ENCODE data around the gene ACRBP.

The ACRBP gene

GRCh38 chr12:6646276-6647082 is 753 bp downstream of the ACRBP start:
- FAIRE-seq: no peak
- no peak for DNase-seq (ENCODE audit: low spot score)

- no peak for FAIRE-seq
- DNase-seq (ENCODE audit: low spot score): no peak
Measured at GRCh38 chr12:6644903-6645302, 2.3 kb downstream of the ACRBP start.

- FAIRE-seq: no peak
- DNase-seq (ENCODE audit: low spot score): no peak
Measured at GRCh38 chr12:6644257-6644596, 3.0 kb downstream of the ACRBP start.

- FAIRE-seq: no peak
- no peak for DNase-seq (ENCODE audit: low spot score)
Measured at GRCh38 chr12:6643569-6644256, 3.5 kb downstream of the ACRBP start.

GRCh38 chr12:6641131-6641530 is 6.1 kb downstream of the ACRBP start:
- DNase-seq (ENCODE audit: low spot score): no peak
- no peak for FAIRE-seq

GRCh38 chr12:6640497-6640896 is 6.7 kb downstream of the ACRBP start:
- DNase-seq (ENCODE audit: low spot score): no peak
- FAIRE-seq: no peak

GRCh38 chr12:6639151-6639801 is 8.0 kb downstream of the ACRBP start:
- DNase-seq (ENCODE audit: low spot score) (no peak), FAIRE-seq (no peak)

- FAIRE-seq (no peak), DNase-seq (ENCODE audit: low spot score) (no peak)
Measured at GRCh38 chr12:6638305-6638704, 8.9 kb downstream of the ACRBP start.

- DNase-seq (ENCODE audit: low spot score): peak; percentile 31
- FAIRE-seq: no peak
Measured at GRCh38 chr12:6635856-6636531, 11.2 kb downstream of the ACRBP start, which contains the start of gene LPAR5. LPAR5 (minus strand) TSS chr12:6635959; CDS start chr12:6621248, 14,711 bp downstream.

GRCh38 chr12:6635375-6635855 is 11.8 kb downstream of the ACRBP start:
- DNase-seq (ENCODE audit: low spot score) (no peak), FAIRE-seq (no peak)

GRCh38 chr12:6632026-6632983 is 14.9 kb downstream of the ACRBP start:
- FAIRE-seq (no peak), DNase-seq (ENCODE audit: low spot score) (no peak)

GRCh38 chr12:6631549-6631961 is 15.7 kb downstream of the ACRBP start:
- no peak for FAIRE-seq

GRCh38 chr12:6630736-6631135 is 16.5 kb downstream of the ACRBP start:
- no peak for FAIRE-seq
- DNase-seq (ENCODE audit: low spot score): no peak

More at GRCh38 chr12:6631549-6631961, 15.7 kb downstream of the ACRBP start:
- DNase-seq (ENCODE audit: low spot score): no peak

GRCh38 chr12:6627616-6628015 is 19.6 kb downstream of the ACRBP start:
- no peak for FAIRE-seq
- DNase-seq (ENCODE audit: low spot score): no peak

- DNase-seq (ENCODE audit: low spot score) (no peak), FAIRE-seq (no peak)
Measured at GRCh38 chr12:6626654-6627283, 20.5 kb downstream of the ACRBP start.

- FAIRE-seq (no peak), DNase-seq (ENCODE audit: low spot score) (no peak)
Measured at GRCh38 chr12:6620885-6621274, 26.4 kb downstream of the ACRBP start.

GRCh38 chr12:6620137-6620884 is 26.9 kb downstream of the ACRBP start:
- DNase-seq (ENCODE audit: low spot score) (no peak), FAIRE-seq (no peak)

GRCh38 chr12:6618483-6619225 is 28.6 kb downstream of the ACRBP start:
- no peak for FAIRE-seq
- no peak for DNase-seq (ENCODE audit: low spot score)

- no peak for DNase-seq (ENCODE audit: low spot score)
- FAIRE-seq: no peak
Measured at GRCh38 chr12:6615802-6616201, 31.4 kb downstream of the ACRBP start.
